Endothelial cell (in vitro differentiated cells): ENCODE measurements around the gene MFSD11. TPM values are rescaled to one million over a fixed set of nuclear protein-coding genes. Genes with fewer than 3 reads are reported as not detected.
A peak's percentile ranks its signal among the peaks of the same experiment; 100 is the strongest.
"Not testable (repeated sequence)": the region's sequence is repeated elsewhere in the genome, so short reads cannot be mapped to it uniquely, and the experiment has no call there.

Experiments
- DNase-seq: peaks from one replicate; pipeline ENCODE4 v3.0.0; 2021; ENCODE audit warnings: low spot score
- H3K27ac Mint-ChIP-seq: one replicate; pipeline ENCODE4 v1.8.0; 2021; ENCODE audit warnings: mixed read lengths, inconsistent platforms; ENCODE audit not compliant: unreplicated experiment
- H3K27me3 Mint-ChIP-seq: one replicate; pipeline ENCODE4 v1.8.0; 2021; ENCODE audit warnings: mild to moderate bottlenecking, moderate library complexity, mixed read lengths, inconsistent platforms; ENCODE audit not compliant: unreplicated experiment
- H3K36me3 Mint-ChIP-seq: one replicate; pipeline ENCODE4 v1.8.0; 2021; ENCODE audit warnings: mild to moderate bottlenecking, low read depth, mixed read lengths, inconsistent platforms; ENCODE audit not compliant: unreplicated experiment
- H3K4me1 Mint-ChIP-seq: one replicate; pipeline ENCODE4 v1.8.0; 2021; ENCODE audit warnings: mild to moderate bottlenecking, mixed read lengths, inconsistent platforms; ENCODE audit not compliant: unreplicated experiment
- H3K4me3 Mint-ChIP-seq: one replicate; pipeline ENCODE4 v1.8.0; 2021; ENCODE audit warnings: mild to moderate bottlenecking, mixed read lengths, inconsistent platforms; ENCODE audit not compliant: unreplicated experiment
- H3K9me3 Mint-ChIP-seq: one replicate; pipeline ENCODE4 v1.8.0; 2021; ENCODE audit warnings: mixed read lengths, inconsistent platforms; ENCODE audit not compliant: unreplicated experiment
- total RNA-seq: library from RNA; stranded (reverse); fragmentation: NEBNext Ultra II Directional; extraction: Animal tissue kit (Norgen Biotek cat#: 25700); gene quantifications from one replicate; pipeline ENCODE4 v1.2.1, GENCODE V29; 2021; ENCODE audit not compliant: unreplicated experiment
- TF ChIP-seq, protein P1 (sequence below): fragments of 200-600 bp; sonication (generic); IDR thresholded peaks from one replicate; pipeline ENCODE4 v1.5.0; 2021; ENCODE audit warnings: antibody characterized with exemption; ENCODE audit not compliant: unreplicated experiment

MFSD11 gene
- total RNA-seq, 1 donor from 2014 or later = 37.3 TPM

- H3K4me1 Mint-ChIP-seq = peaks cover 38% of the 10 kb centered on the region
- H3K9me3 Mint-ChIP-seq = no peaks in the 10 kb centered on the region
- H3K36me3 Mint-ChIP-seq = peaks cover 31% of the 10 kb centered on the region
- peaks cover 14% of the 10 kb centered on the region for H3K27me3 Mint-ChIP-seq
- H3K4me3 Mint-ChIP-seq = peak overlapping the region; percentile 100
- TF ChIP-seq, protein P1, sequence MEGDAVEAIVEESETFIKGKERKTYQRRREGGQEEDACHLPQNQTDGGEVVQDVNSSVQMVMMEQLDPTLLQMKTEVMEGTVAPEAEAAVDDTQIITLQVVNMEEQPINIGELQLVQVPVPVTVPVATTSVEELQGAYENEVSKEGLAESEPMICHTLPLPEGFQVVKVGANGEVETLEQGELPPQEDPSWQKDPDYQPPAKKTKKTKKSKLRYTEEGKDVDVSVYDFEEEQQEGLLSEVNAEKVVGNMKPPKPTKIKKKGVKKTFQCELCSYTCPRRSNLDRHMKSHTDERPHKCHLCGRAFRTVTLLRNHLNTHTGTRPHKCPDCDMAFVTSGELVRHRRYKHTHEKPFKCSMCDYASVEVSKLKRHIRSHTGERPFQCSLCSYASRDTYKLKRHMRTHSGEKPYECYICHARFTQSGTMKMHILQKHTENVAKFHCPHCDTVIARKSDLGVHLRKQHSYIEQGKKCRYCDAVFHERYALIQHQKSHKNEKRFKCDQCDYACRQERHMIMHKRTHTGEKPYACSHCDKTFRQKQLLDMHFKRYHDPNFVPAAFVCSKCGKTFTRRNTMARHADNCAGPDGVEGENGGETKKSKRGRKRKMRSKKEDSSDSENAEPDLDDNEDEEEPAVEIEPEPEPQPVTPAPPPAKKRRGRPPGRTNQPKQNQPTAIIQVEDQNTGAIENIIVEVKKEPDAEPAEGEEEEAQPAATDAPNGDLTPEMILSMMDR = no peak
- peak overlapping the region; percentile 98 for H3K27ac Mint-ChIP-seq
- DNase-seq = no peak
These were observed 2.2 kb upstream of the MFSD11 start for GRCh38 chr17:76735586-76736348.

DNA sequence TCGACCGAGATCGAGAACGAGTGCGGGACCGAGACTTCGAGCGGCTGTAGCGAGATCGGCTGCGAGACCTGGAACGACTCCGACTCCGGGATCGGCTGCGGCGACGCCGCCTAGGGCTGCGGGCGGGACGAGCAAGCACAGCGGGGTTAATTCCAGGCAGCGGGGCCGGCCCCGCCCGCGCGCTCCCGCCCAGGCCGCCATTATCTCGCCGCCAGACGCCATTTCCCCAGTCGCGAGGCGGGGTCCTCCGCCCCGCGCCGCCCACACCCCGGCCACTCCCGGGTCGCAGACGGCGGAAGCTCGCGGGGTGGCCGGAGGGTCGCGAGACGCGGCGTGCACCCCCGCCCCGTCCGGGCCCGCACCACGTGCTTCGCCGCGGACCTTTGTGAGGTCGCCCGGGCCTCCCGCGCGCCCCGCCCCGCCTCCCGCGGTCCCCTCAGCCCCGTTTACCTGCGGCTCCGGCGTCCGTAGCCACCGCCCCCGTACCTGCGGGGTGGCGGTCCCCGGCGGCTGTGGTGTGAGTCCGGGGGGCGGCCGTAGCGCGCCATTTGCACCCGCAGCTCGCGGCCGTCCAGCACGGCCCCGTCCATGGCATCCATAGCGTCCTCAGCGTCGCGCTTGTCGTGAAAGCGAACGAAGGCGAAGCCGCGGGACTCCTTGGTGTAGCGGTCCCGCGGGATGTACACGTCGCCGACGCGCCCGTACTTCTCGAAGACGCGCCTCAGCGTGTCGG lies 1.4 kb upstream of the MFSD11 start:
- peaks cover 14% of the 10 kb centered on the region for H3K27me3 Mint-ChIP-seq
- H3K36me3 Mint-ChIP-seq = peaks cover 31% of the 10 kb centered on the region
- TF ChIP-seq, protein P1 = no peak
- H3K9me3 Mint-ChIP-seq = no peaks in the 10 kb centered on the region
- peak; percentile 77 for DNase-seq
- peaks cover 38% of the 10 kb centered on the region for H3K4me1 Mint-ChIP-seq
- peak overlapping the region; percentile 100 for H3K4me3 Mint-ChIP-seq
- H3K27ac Mint-ChIP-seq = peak overlapping the region; percentile 98

DNA sequence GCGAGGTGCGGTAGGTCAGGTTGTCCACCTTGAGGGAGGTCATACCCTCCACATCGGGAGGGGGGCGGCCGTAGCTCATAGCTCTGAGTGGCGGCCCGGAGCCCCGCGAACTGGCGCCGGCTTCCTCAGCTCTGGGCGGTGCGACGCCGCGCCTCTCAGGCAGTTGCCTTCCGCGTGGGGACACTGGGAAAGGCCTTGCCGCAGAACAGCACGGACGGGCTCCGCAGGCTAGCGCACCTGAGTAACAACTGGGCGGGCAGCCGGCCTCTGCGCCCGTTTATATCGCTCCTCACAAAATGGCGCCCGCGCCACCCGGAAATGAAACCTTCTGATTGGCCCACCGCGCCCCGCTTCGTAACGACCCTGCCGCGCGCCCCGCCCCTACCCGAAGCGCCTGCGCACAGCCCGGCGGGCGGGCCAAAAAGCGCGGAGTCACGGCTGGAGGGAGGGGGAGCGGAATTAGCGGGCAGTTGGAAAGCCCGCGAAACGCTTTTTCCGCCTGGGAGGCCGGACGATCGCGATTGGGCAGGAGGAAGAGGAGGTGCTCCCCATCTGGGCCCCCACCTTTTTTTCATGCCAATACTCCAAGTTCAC lies 740 bp upstream of the MFSD11 start, which contains the start of gene SRSF2:
SRSF2 (minus strand) TSS at position 250 of the 594 bp plus-strand sequence; CDS start at position 79, 171 bp downstream.
- Mint-ChIP-seq H3K36me3 (peaks cover 31% of the 10 kb centered on the region), H3K4me1 (peaks cover 38% of the 10 kb centered on the region), H3K4me3 (peak within 1 kb of the TSS; percentile 100), H3K27me3 (peaks cover 14% of the 10 kb centered on the region), H3K27ac (peak within 1 kb of the TSS; percentile 98), H3K9me3 (no peaks in the 10 kb centered on the region)
- TF ChIP-seq, protein P1 = no peak
- DNase-seq = peak; percentile 99

GRCh38 chr17:76738468-76738850 lies 540 bp downstream of the MFSD11 start:
- Mint-ChIP-seq H3K27me3 (peaks cover 14% of the 10 kb centered on the region), H3K9me3 (no peaks in the 10 kb centered on the region), H3K4me3 (peak overlapping the region; percentile 96), H3K36me3 (peaks cover 28% of the 10 kb centered on the region), H3K27ac (peak overlapping the region; percentile 94), H3K4me1 (peaks cover 34% of the 10 kb centered on the region)
- TF ChIP-seq, protein P1 = no peak
- no peak for DNase-seq

DNA sequence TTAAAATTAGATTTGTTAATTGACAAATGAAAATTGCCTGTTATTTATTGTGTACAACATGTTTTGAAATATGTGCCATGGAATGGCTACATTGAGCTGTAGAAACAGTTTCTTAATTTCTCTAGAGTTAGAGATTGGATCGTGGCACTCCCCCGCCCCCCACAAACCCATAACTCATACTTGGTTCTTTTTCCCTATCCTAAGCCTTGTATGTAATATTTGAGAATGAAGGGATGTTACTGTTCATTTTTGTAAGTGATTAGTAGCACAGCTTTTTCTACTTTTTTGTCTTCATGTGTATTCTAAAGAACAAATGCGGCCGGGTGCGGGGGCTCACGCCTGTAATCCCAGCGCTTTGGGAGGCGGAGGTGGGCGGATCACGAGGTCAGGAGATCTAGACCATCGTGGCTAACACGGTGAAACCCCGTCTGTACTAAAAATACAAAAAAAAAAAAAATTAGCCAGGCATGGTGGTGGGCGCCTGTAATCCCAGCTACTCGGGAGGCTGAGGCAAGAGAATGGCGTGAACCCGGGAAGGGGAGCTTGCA lies 1.7 kb downstream of the MFSD11 start:
- Mint-ChIP-seq H3K27me3 (peaks cover 12% of the 10 kb centered on the region), H3K36me3 (peaks cover 22% of the 10 kb centered on the region), H3K4me1 (peaks cover 22% of the 10 kb centered on the region)
- H3K4me3 Mint-ChIP-seq, DNase-seq, H3K9me3 Mint-ChIP-seq, H3K27ac Mint-ChIP-seq: not testable (repeated sequence)
